ENCODE data around the gene CYYR1.

The CYYR1 gene

DNA sequence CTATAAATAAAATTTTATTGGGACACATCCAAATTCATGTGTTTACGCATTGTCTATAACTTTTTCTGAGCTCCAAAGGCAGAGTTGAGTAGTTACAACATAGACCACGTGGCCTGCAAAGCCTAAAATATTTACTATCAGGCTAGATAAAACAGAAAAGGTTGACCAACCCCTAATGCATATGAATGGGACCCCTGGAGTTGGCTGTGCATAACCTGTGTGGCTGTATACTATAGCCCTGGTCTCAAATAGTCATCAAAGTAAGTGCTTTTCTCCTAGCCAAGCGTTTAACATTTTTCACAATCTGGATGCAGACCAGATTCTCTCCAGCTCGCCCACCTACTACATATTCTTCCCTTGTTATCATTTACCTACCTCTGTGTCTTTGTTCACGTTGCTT lies 60.4 kb downstream of the CYYR1 start:
- Histone ChIP-seq H3K4me1 (ENCODE audit: low read depth, poor library complexity, severe bottlenecking) (no peaks in the 10 kb centered on the region), H3K4me3 (IDR thresholded peaks at IDR 0.05; ENCODE audit: insufficient read depth, low read depth, low read length) (no peak overlapping the region), H4K20me1 (ENCODE audit: insufficient read depth) (no peaks in the 10 kb centered on the region), H3K36me3 (ENCODE audit: insufficient read depth) (no peaks in the 10 kb centered on the region), H3K27me3 (ENCODE audit: insufficient read depth, low read depth) (no peaks in the 10 kb centered on the region), H3K79me2 (ENCODE audit: insufficient read depth, low read depth) (no peaks in the 10 kb centered on the region), H3K27ac (no peak overlapping the region), H2AFZ (ENCODE audit: low read depth) (no peak overlapping the region), H3K9ac (no peak overlapping the region), H3K4me2 (no peak overlapping the region)
- TF ChIP-seq, protein P1, sequence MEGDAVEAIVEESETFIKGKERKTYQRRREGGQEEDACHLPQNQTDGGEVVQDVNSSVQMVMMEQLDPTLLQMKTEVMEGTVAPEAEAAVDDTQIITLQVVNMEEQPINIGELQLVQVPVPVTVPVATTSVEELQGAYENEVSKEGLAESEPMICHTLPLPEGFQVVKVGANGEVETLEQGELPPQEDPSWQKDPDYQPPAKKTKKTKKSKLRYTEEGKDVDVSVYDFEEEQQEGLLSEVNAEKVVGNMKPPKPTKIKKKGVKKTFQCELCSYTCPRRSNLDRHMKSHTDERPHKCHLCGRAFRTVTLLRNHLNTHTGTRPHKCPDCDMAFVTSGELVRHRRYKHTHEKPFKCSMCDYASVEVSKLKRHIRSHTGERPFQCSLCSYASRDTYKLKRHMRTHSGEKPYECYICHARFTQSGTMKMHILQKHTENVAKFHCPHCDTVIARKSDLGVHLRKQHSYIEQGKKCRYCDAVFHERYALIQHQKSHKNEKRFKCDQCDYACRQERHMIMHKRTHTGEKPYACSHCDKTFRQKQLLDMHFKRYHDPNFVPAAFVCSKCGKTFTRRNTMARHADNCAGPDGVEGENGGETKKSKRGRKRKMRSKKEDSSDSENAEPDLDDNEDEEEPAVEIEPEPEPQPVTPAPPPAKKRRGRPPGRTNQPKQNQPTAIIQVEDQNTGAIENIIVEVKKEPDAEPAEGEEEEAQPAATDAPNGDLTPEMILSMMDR (conservative IDR thresholded peaks at IDR 0.05; ENCODE audit: low read depth, low read length): no peak

DNA sequence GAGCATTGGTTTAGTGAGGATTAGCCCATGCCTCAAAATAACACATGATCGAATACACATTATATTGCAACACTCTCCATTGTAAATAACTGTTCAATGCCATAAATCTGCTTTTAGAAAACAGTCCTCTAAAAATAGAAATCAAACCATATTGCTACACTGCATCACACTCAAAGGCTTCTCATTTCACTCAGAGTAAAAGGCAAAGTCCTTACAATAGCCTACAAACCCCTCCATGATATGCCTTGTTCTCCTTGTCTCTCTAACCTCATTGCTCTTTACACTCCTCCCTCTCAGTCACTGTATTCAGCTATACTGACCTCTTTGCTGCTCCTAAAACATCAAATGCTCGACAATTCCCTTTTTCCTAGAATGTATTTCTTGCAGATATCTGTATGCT lies 64.2 kb downstream of the CYYR1 start:
- Histone ChIP-seq H3K27ac (no peak overlapping the region), H2AFZ (ENCODE audit: low read depth) (no peak overlapping the region), H3K4me3 (IDR thresholded peaks at IDR 0.05; ENCODE audit: insufficient read depth, low read depth, low read length) (no peak overlapping the region), H3K4me2 (no peak overlapping the region), H3K36me3 (ENCODE audit: insufficient read depth) (no peaks in the 10 kb centered on the region), H3K9ac (no peak overlapping the region), H3K4me1 (ENCODE audit: low read depth, poor library complexity, severe bottlenecking) (no peaks in the 10 kb centered on the region), H3K27me3 (ENCODE audit: insufficient read depth, low read depth) (no peaks in the 10 kb centered on the region), H4K20me1 (ENCODE audit: insufficient read depth) (no peaks in the 10 kb centered on the region), H3K79me2 (ENCODE audit: insufficient read depth, low read depth) (no peaks in the 10 kb centered on the region)
- TF ChIP-seq, protein P1 (conservative IDR thresholded peaks at IDR 0.05; ENCODE audit: low read depth, low read length): no peak

DNA sequence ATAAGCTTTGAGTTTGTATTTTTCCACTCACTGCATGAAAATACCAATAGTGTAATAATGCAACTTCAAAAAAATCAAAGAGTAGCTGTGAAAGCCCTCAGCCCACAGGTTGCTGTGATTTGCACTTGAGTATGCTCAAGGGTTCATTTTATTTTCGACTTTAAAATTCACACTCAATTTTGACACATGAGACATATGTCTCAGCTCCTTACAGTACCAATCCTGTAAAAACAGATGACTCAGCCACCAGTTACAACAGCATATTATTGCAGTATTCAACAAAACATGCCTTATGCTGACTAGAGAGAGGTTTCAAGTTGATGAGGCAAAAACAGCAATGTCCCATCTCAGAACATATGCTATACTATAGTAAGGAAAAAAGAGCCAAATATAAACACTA lies 66.1 kb downstream of the CYYR1 start:
- no peak overlapping the region for H3K4me3 ChIP-seq (IDR thresholded peaks at IDR 0.05; ENCODE audit: insufficient read depth, low read depth, low read length)
- no peak overlapping the region for H2AFZ ChIP-seq (ENCODE audit: low read depth)
- TF ChIP-seq, protein P1 (conservative IDR thresholded peaks at IDR 0.05; ENCODE audit: low read depth, low read length): no peak
- H3K27me3 ChIP-seq (ENCODE audit: insufficient read depth, low read depth): no peaks in the 10 kb centered on the region
- H3K27ac ChIP-seq: no peak overlapping the region
- H3K36me3 ChIP-seq (ENCODE audit: insufficient read depth): no peaks in the 10 kb centered on the region
- no peaks in the 10 kb centered on the region for H3K79me2 ChIP-seq (ENCODE audit: insufficient read depth, low read depth)
- no peak overlapping the region for H3K4me2 ChIP-seq
- no peaks in the 10 kb centered on the region for H4K20me1 ChIP-seq (ENCODE audit: insufficient read depth)
- no peaks in the 10 kb centered on the region for H3K4me1 ChIP-seq (ENCODE audit: low read depth, poor library complexity, severe bottlenecking)
- no peak overlapping the region for H3K9ac ChIP-seq

DNA sequence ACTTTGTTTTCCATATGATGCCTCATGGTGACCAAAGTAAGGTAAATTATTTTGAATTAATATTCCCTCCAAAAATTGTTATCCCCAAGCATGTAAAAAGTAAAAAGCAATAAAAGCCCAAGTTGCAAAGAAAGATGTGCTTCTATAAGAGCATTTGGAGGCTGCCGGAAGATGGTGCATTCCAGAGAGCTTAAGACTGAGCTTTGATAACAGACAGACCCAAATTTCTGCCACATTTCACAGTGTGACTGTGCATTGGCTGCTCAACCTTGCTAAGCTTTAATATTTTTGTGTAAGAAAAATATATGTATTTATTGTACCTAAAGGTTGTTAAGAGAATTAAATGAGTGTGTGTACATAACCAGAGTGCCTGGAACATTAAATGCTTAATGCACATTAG lies 67.9 kb downstream of the CYYR1 start:
- Histone ChIP-seq H3K9ac (no peak overlapping the region), H3K4me1 (ENCODE audit: low read depth, poor library complexity, severe bottlenecking) (no peaks in the 10 kb centered on the region), H3K4me3 (IDR thresholded peaks at IDR 0.05; ENCODE audit: insufficient read depth, low read depth, low read length) (no peak overlapping the region), H3K27me3 (ENCODE audit: insufficient read depth, low read depth) (no peaks in the 10 kb centered on the region), H3K27ac (no peak overlapping the region), H3K36me3 (ENCODE audit: insufficient read depth) (no peaks in the 10 kb centered on the region), H3K79me2 (ENCODE audit: insufficient read depth, low read depth) (no peaks in the 10 kb centered on the region), H4K20me1 (ENCODE audit: insufficient read depth) (no peaks in the 10 kb centered on the region), H3K4me2 (no peak overlapping the region), H2AFZ (ENCODE audit: low read depth) (no peak overlapping the region)
- TF ChIP-seq, protein P1 (conservative IDR thresholded peaks at IDR 0.05; ENCODE audit: low read depth, low read length): no peak

DNA sequence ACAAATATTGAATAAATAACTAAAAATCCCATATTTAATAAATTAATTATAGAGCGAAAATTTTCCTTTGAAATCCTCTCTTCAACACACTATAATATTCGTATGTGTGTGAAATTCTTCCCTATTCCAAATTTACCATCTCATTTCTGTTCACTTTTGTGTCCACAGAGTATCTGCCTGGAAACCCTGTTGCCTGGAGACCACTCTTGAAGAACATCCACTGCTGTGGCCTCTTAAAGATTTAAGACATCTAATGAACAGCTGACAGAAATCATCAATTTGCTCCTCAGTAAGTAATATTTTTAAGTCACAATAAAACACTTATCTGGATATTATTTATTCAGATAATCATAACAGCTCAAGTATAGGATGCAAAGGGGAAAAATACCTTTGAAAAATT lies 69.7 kb downstream of the CYYR1 start:
- H3K27me3 ChIP-seq (ENCODE audit: insufficient read depth, low read depth): no peaks in the 10 kb centered on the region
- H3K9ac ChIP-seq: no peak overlapping the region
- H3K79me2 ChIP-seq (ENCODE audit: insufficient read depth, low read depth): no peaks in the 10 kb centered on the region
- no peak overlapping the region for H3K4me2 ChIP-seq
- no peak overlapping the region for H3K27ac ChIP-seq
- TF ChIP-seq, protein P1 (conservative IDR thresholded peaks at IDR 0.05; ENCODE audit: low read depth, low read length): no peak
- no peaks in the 10 kb centered on the region for H3K4me1 ChIP-seq (ENCODE audit: low read depth, poor library complexity, severe bottlenecking)
- H2AFZ ChIP-seq (ENCODE audit: low read depth): no peak overlapping the region
- H4K20me1 ChIP-seq (ENCODE audit: insufficient read depth): no peaks in the 10 kb centered on the region
- no peak overlapping the region for H3K4me3 ChIP-seq (IDR thresholded peaks at IDR 0.05; ENCODE audit: insufficient read depth, low read depth, low read length)
- H3K36me3 ChIP-seq (ENCODE audit: insufficient read depth): no peaks in the 10 kb centered on the region
